Tibial nerve (tissue), 4 donors: Measurements from ENCODE around the gene HLA-DQB1. TPM values are rescaled to one million over a fixed set of nuclear protein-coding genes. Genes with fewer than 3 reads are reported as not detected.
"Not testable (repeated sequence)": the region's sequence is repeated elsewhere in the genome, so short reads cannot be mapped to it uniquely, and the experiment has no call there.

ENCODE experiments used
- DNase-seq, 2 donors: peaks; one replicate each; pipeline ENCODE4 v3.0.0-alpha.2; 2019; ENCODE audit warnings: low spot score in 2 of 2
- H3K27ac ChIP-seq, 4 donors: fragments of 200-600 bp; sonication (generic) in 3 of 4; one replicate each; pipeline ENCODE4 v1.5.1; 2017 to 2019; ENCODE audit warnings: mild to moderate bottlenecking in 1 of 4
- H3K27me3 ChIP-seq, 2 donors: fragments of 200-600 bp; sonication (generic) in 1 of 2; one replicate each; pipeline versions ENCODE4 v1.5.1 to v1.6.0; 2017 to 2019
- H3K36me3 ChIP-seq, 3 donors: fragments of 200-600 bp; sonication (generic); one replicate each; pipeline ENCODE4 v1.5.1; 2018 to 2019
- H3K4me1 ChIP-seq, 4 donors: fragments of 200-600 bp; sonication (generic) in 3 of 4; one replicate each; pipeline ENCODE4 v1.5.1; 2017 to 2019
- H3K4me3 ChIP-seq, 4 donors: fragments of 200-600 bp; sonication (generic) in 3 of 4; one replicate each; pipeline ENCODE4 v1.5.1; 2017 to 2019; ENCODE audit warnings: mild to moderate bottlenecking in 1 of 4, moderate library complexity in 1 of 4
- H3K9me3 ChIP-seq, 4 donors: fragments of 200-600 bp; sonication (generic) in 3 of 4; one replicate each; pipeline ENCODE4 v1.5.1; 2017 to 2019
- CTCF ChIP-seq, 5 experiments: fragments of 200-600 bp in 3 of 5; fragments of 450-650 bp in 2 of 5; sonication (generic) in 3 of 5; IDR thresholded peaks; one replicate each; pipeline ENCODE4 v1.5.1; 2016 to 2019; ENCODE audit warnings: antibody characterized with exemption in 5 of 5, mild to moderate bottlenecking in 3 of 5, moderate library complexity in 2 of 5
- EP300 ChIP-seq, 2 donors: sonication (generic); formaldehyde crosslinking; IDR thresholded peaks; one replicate each; pipeline ENCODE4 v1.6.1; 2017; ENCODE audit warnings: antibody characterized with exemption in 2 of 2, mild to moderate bottlenecking in 1 of 2
- POLR2A ChIP-seq, 2 donors: fragments of 450-650 bp; IDR thresholded peaks; one replicate each; pipeline ENCODE4 v1.6.1; 2017; ENCODE audit warnings: antibody characterized with exemption in 2 of 2, mild to moderate bottlenecking in 2 of 2, moderate library complexity in 2 of 2
- WGBS, 2 donors: methylation state at CpG; one replicate each; pipeline ENCODE4 v1.1.5; 2018; 5-methylcytosine and 5-hydroxymethylcytosine counted together
- total RNA-seq, 4 donors: library from RNA; depleted of rRNA; stranded (reverse); fragments of >200 nt; gene quantifications; one replicate each; pipeline ENCODE4 v1.1.0, GENCODE V29; 2016

HLA-DQB1 gene
- total RNA-seq, 4 donors from 2014 or later: 0.90 to 12.0 (median 3.0) TPM

- WGBS, 2 donors: 18 to 29% methylated on average over 7 of the region's 7 CpGs
- H3K27ac ChIP-seq: peak within 1 kb of the TSS in 1 of 4 donors; percentile 22
- H3K9me3 ChIP-seq: no peaks in the 10 kb centered on the region
- no peaks in the 10 kb centered on the region for H3K4me1 ChIP-seq
- peak within 1 kb of the TSS in 1 of 4 donors; percentile 19 for H3K4me3 ChIP-seq
- peak in 1 of 2 donors; percentile 29 for DNase-seq
- H3K27me3 ChIP-seq: no peaks in the 10 kb centered on the region
- TF ChIP-seq EP300 (IDR thresholded peaks at IDR 0.05) (peak in 1 of 2 donors; percentile 31), POLR2A (IDR thresholded peaks at IDR 0.05) (peak in 1 of 2 donors; percentile 30), CTCF (IDR thresholded peaks at IDR 0.05) (no peak)
- H3K36me3 ChIP-seq: no peaks in the 10 kb centered on the region
Observed at GRCh38 chr6:32637219-32637880, 29.1 kb downstream of the HLA-DQB1 start, which contains the start of gene HLA-DQA1. HLA-DQA1 (plus strand) TSS chr6:32637406; CDS start chr6:32637459, 53 bp downstream.

GRCh38 chr6:32635526-32636123 is 30.8 kb downstream of the HLA-DQB1 start:
- Histone ChIP-seq H3K4me3 (no peak overlapping the region), H3K4me1 (no peaks in the 10 kb centered on the region), H3K27me3 (no peaks in the 10 kb centered on the region), H3K36me3 (no peaks in the 10 kb centered on the region), H3K27ac (no peak overlapping the region), H3K9me3 (no peaks in the 10 kb centered on the region)
- DNase-seq: no peak
- TF ChIP-seq POLR2A (IDR thresholded peaks at IDR 0.05) (no peak), EP300 (IDR thresholded peaks at IDR 0.05) (no peak), CTCF (IDR thresholded peaks at IDR 0.05) (no peak)
- WGBS, 2 donors: 34 to 35% methylated on average over 2 of the region's 2 CpGs

GRCh38 chr6:32629793-32630192 is 36.7 kb downstream of the HLA-DQB1 start:
- not testable (repeated sequence) for DNase-seq, H3K36me3 ChIP-seq, H3K27ac ChIP-seq, H3K4me3 ChIP-seq, H3K4me1 ChIP-seq, H3K27me3 ChIP-seq, H3K9me3 ChIP-seq
- WGBS, 2 donors: 93 to 96% methylated on average over 2 to 13 of the region's 13 CpGs

GRCh38 chr6:32627831-32628230 is 38.6 kb downstream of the HLA-DQB1 start:
- TF ChIP-seq EP300 (IDR thresholded peaks at IDR 0.05) (no peak), CTCF (IDR thresholded peaks at IDR 0.05) (no peak), POLR2A (IDR thresholded peaks at IDR 0.05) (no peak)
- H3K27me3 ChIP-seq: no peaks in the 10 kb centered on the region
- peak in 1 of 2 donors; percentile 48 for DNase-seq
- WGBS, 2 donors: 33 to 56% methylated on average over 3 of the region's 3 CpGs
- no peak overlapping the region for H3K4me3 ChIP-seq
- no peaks in the 10 kb centered on the region for H3K9me3 ChIP-seq
- H3K36me3 ChIP-seq: no peaks in the 10 kb centered on the region
- no peak overlapping the region for H3K27ac ChIP-seq
- no peaks in the 10 kb centered on the region for H3K4me1 ChIP-seq

GRCh38 chr6:32627249-32627648 is 39.2 kb downstream of the HLA-DQB1 start:
- Histone ChIP-seq H3K4me1 (no peaks in the 10 kb centered on the region), H3K27ac (no peak overlapping the region), H3K36me3 (no peaks in the 10 kb centered on the region), H3K9me3 (no peaks in the 10 kb centered on the region), H3K4me3 (no peak overlapping the region), H3K27me3 (no peaks in the 10 kb centered on the region)
- WGBS, 2 donors: 0 to 59% methylated on average over 1 to 3 of the region's 3 CpGs
- TF ChIP-seq EP300 (IDR thresholded peaks at IDR 0.05): no peak
- TF ChIP-seq POLR2A (IDR thresholded peaks at IDR 0.05): no peak
- no peak for TF ChIP-seq CTCF (IDR thresholded peaks at IDR 0.05)
- DNase-seq: no peak
